Measurements from ENCODE around the gene PTCD1.
"Not testable (repeated sequence)": the region's sequence is repeated elsewhere in the genome, so short reads cannot be mapped to it uniquely, and the experiment has no call there.

Gene PTCD1

DNA sequence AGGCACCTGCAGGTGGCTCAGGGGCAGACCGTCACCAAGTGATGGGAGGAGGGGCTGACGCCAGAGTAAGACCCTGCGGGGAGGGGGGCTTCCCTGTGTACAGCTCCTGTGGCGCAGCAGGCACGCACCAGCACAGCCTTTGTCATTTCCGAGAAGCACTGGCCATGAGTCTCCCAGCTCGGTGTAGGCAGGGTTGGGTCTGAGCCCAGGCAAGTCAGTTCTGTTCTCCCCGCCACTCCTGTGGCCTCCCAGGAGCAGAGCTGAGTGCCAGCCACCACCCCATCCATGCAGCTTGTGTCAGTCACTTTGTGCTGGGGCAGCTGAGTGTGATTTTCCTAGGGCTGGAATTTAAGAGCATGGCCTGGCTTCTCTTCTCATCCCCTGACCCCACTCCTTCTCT is 13.3 kb upstream of the PTCD1 start:
- DNase-seq (ENCODE audit: insufficient read length, low spot score) (no peak), FAIRE-seq (no peak)

DNA sequence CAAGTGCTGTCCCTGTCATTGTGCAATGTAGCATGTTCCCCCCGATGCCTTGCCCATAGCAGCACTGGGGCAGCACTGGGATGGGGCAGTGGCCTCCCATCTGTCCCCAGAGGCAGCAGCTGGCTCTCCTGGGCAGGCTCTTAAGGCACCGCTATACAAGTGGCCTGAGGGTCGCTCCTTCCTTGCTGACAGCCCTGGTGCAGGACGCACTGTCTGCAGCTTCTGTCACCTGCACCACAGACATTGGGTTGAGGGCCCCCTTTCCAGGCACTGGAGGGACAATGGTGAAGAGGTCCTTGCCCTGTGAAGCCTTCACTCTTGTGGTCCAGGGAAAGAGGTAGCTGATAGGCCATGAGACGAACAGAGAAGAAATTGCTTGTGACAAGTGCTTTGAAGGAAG is 10.7 kb upstream of the PTCD1 start:
- DNase-seq (ENCODE audit: insufficient read length, low spot score): no peak
- FAIRE-seq: no peak

DNA sequence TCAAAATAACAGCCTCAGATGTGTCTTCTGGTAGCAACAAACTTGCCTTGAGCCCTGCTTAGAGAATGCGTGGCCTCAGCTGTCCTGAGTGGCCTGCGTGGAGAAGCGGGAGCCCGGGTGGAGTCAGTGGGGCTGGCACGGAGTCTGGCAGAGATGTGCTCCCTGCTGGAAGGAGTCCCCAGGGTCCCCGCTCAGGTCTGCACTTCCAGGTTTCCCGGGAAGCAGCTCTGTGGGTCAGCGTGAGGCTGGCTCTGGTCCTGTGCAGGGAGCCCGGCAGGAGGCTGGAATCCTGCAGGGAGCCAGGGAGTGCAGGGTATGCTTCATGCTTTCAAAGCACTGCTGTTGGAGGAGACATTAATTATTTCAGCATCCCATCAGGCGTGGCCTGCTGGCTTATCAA is 10.3 kb upstream of the PTCD1 start:
- FAIRE-seq: no peak
- DNase-seq (ENCODE audit: insufficient read length, low spot score): no peak

DNA sequence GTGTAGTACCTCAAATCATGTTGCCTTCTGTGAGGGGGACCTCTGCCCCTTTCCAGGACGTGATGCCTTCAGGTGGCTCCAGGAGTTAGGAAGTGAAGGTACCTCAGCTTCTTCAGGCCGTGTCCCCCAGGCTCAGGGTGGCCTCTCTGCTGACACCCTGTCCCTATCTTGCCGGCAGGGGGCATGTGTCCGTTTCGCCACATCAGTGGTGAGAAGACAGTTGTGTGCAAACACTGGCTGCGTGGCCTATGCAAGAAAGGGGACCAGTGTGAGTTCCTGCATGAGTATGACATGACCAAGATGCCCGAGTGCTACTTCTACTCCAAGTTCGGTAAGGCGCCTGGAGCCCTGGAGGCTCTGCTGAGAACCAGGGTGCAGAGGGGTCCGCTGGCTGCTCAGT is 9.3 kb upstream of the PTCD1 start:
- FAIRE-seq (no peak), DNase-seq (ENCODE audit: insufficient read length, low spot score) (no peak)

GRCh38 chr7:99446096-99446495 is 7.5 kb upstream of the PTCD1 start:
- DNase-seq (ENCODE audit: insufficient read length, low spot score) (no peak), FAIRE-seq (no peak)

DNA sequence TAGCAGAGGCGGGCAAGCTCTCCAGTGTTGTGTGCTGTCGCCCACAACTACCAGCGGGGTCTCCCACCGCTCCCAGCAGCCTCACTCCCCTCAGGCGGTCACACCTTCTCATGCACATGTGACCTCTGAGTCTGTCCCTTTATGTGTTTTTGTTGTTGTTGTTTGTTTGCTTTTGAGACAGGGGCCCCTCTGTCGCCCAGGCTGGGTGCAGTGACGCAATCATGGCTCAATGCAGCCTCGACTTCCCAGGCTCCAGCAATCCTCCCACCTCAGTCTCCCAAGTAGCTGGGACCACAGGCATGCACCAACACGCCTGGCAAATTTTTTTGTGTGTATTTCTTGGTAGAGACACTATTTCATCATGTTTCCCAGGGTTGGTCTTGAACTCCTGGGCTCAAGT is 1.6 kb upstream of the PTCD1 start:
- FAIRE-seq: no peak
- no peak for DNase-seq (ENCODE audit: insufficient read length, low spot score)

DNA sequence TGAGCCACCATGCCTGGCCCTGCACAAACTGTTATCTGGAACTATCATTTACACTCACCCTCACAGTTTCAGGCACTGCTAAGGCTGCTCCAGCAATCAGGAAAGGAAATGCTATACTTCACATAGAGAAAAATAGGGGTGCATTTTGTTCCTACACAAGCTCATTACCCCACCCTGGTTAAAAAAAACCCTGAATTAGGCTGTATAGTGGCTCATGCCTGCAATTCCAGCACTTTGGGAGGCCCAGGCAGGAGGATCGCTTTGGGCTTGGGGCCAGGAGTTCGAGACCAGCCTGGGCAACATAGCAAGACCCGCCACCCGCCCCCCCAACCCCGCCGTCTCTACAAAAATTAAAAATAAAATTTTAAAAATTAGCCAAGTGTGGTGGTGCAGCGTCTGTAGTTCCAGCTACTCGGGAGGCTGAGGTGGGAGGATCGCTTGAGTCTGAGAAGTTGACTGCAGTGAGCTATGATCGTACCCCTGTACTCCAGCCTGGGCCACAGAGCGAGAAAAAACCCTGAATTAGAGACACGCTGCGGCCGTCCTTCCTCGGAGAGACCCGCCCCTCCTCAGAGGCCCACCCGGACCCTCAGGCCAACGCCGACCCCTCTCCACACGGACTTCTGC is 539 bp downstream of the PTCD1 start:
- FAIRE-seq (no peak), DNase-seq (ENCODE audit: insufficient read length, low spot score) (no peak)

DNA sequence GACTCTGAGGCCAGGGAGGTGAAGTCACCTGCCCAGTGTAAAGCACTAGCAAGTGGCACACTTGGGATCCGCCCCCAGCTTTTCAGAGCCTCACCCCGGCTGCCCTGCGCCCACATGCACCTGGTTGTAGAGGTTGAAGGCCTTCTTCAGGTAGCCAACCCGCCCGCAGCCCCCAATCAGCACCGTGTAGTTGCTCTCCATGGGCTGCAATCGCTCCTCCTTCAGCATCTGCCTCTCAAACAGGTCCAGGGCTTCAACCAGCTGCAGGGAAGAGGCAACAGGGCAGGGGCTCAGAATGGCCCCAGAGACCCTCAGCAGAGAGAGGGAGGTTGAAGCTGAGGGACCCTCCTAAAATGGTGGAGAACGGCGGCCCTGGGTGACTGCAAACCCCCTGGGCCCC is 5.4 kb downstream of the PTCD1 start:
- DNase-seq (ENCODE audit: insufficient read length, low spot score) (no peak), FAIRE-seq (no peak)

GRCh38 chr7:99431756-99432540 is 6.7 kb downstream of the PTCD1 start:
- not testable (repeated sequence) for FAIRE-seq; DNase-seq (ENCODE audit: insufficient read length, low spot score)

GRCh38 chr7:99429756-99430155 is 8.8 kb downstream of the PTCD1 start:
- no peak for DNase-seq (ENCODE audit: insufficient read length, low spot score)
- no peak for FAIRE-seq

GRCh38 chr7:99428972-99429566 is 9.5 kb downstream of the PTCD1 start:
- no peak for DNase-seq (ENCODE audit: insufficient read length, low spot score)
- FAIRE-seq: no peak

DNA sequence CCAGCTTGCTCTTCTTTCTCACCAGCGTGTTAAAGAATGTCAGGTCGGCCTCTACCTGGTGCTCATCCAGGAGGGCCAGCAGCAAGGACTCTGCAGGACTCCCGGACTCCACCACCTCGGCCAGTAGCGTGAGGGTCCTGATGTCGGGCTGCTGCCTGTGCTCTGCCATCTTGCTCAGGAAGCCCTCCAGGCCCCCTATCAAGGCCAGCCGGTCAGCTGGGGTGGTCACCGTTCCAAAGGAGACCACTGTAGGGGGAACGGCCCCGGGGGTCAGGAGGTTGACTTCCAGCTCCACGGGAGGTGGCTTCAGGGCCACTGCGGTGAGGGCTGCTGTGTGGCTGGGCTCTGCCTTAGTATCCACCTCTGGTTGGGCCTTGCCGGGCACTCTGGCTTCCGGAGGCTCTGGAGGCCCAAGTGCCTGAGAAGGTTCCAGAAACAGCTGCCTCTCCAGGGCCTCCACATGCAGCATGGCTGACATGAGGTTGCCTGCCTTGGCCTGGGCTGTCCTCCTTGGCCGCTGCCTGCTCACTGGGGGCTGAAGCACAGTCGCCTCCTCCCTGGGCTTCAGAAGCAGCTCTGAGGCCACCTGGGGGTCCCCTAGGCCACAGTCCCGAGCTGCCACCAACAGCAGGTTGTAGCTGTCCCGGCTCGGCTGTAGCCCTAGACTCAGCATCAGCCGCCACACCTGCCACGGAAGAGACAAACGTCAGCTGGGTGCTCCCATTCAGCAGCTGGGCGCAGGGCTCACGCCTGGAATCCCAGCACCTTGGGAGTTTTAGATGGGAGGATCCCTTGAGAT is 13.5 kb downstream of the PTCD1 start:
- no peak for FAIRE-seq
- DNase-seq (ENCODE audit: insufficient read length, low spot score): no peak

GRCh38 chr7:99422625-99423024 is 16.0 kb downstream of the PTCD1 start:
- DNase-seq (ENCODE audit: insufficient read length, low spot score) (no peak), FAIRE-seq (no peak)

- no peak for DNase-seq (ENCODE audit: insufficient read length, low spot score)
- no peak for FAIRE-seq
Measured at GRCh38 chr7:99422186-99422585, 16.4 kb downstream of the PTCD1 start.

- DNase-seq (ENCODE audit: insufficient read length, low spot score): no peak
- FAIRE-seq: no peak
Measured at GRCh38 chr7:99420986-99421385, 17.6 kb downstream of the PTCD1 start.

DNA sequence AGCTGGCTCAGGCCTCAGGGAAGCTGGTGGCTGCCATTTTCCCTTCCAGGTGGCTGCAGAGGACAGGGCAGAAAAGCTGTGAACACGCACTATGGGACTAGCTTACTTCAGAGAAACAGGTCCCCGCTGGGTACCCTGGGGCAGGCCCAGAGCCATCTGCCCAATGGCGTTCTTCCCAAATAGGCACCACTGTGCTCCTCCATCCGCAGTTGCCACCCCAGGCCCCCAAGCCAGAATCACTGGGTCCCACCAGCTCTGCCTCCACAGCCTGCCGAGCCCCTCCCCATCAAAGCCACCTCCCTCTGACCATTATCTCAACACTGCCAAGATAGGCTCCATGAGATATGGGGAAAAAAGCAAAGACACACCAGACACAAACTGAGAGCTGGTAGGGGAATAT is 18.4 kb downstream of the PTCD1 start:
- FAIRE-seq (no peak), DNase-seq (ENCODE audit: insufficient read length, low spot score) (no peak)

GRCh38 chr7:99419323-99420021 is 19.1 kb downstream of the PTCD1 start:
- DNase-seq (ENCODE audit: insufficient read length, low spot score): no peak
- FAIRE-seq: no peak

DNA sequence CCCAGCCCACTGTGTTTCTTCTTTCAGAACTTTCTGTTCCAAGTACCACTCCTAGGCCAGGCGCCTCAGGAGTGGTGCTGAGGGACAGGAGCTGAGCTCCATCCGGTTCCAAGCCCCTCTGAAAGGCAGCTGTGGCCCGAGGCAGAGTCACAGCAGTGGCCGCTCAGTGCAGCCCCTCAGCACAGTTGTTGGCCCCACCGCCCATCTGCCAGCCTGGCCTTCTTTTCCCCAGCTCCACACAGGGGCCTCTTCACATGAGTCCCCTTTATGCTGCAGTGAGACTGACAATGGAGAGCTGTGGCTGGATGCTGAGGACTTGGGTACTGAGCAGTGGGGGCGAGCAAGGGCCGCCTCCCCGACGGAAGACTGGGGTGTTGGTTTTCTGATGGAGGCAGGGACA is 20.3 kb downstream of the PTCD1 start:
- DNase-seq (ENCODE audit: insufficient read length, low spot score) (no peak), FAIRE-seq (no peak)

GRCh38 chr7:99415513-99416127 is 23.0 kb downstream of the PTCD1 start:
- not testable (repeated sequence) for DNase-seq (ENCODE audit: insufficient read length, low spot score); FAIRE-seq

GRCh38 chr7:99410635-99411034 is 28.0 kb downstream of the PTCD1 start:
- no peak for FAIRE-seq

More at GRCh38 chr7:99410635-99411034, 28.0 kb downstream of the PTCD1 start:
- no peak for DNase-seq (ENCODE audit: insufficient read length, low spot score)
